Spleen (tissue), 11 donors: Measurements from ENCODE around the gene ATF6. TPM values are rescaled to one million over a fixed set of nuclear protein-coding genes. Genes with fewer than 3 reads are reported as not detected.
"Not testable (repeated sequence)": the region's sequence is repeated elsewhere in the genome, so short reads cannot be mapped to it uniquely, and the experiment has no call there.

ENCODE experiments used
- DNase-seq: peaks from one replicate; pipeline ENCODE4 v3.0.0-alpha.2; 2020
- H3K27ac ChIP-seq, 8 donors: fragments of 200-600 bp; sonication (generic) in 7 of 8; 1 replicate in 4 of 8; 2 replicates in 4 of 8; pipeline versions ENCODE4 v1.5.0 to v1.8.0; 2016 to 2021; ENCODE audit warnings: inconsistent platforms in 4 of 8, mild to moderate bottlenecking in 4 of 8, moderate library complexity in 1 of 8
- H3K27me3 ChIP-seq, 7 donors: fragments of 200-600 bp; sonication (generic) in 6 of 7; replicated peaks in 1 of 7; 1 replicate in 4 of 7; 2 replicates in 3 of 7; pipeline versions ENCODE4 v1.5.0 to v1.8.0; 2016 to 2021; ENCODE audit warnings: inconsistent platforms in 3 of 7, mild to moderate bottlenecking in 1 of 7
- H3K36me3 ChIP-seq, 6 donors: fragments of 200-600 bp; sonication (generic) in 5 of 6; 1 replicate in 4 of 6; 2 replicates in 2 of 6; pipeline versions ENCODE4 v1.5.0 to v1.8.0; 2016 to 2021; ENCODE audit warnings: inconsistent platforms in 2 of 6
- H3K4me1 ChIP-seq, 6 donors: fragments of 200-600 bp; sonication (generic) in 5 of 6; 1 replicate in 3 of 6; 2 replicates in 3 of 6; pipeline versions ENCODE4 v1.5.0 to v1.8.0; 2016 to 2021; ENCODE audit warnings: inconsistent platforms in 3 of 6
- H3K4me3 ChIP-seq, 8 donors: fragments of 200-600 bp; sonication (generic) in 7 of 8; 1 replicate in 4 of 8; 2 replicates in 4 of 8; pipeline versions ENCODE4 v1.5.0 to v1.8.0; 2016 to 2021; ENCODE audit warnings: inconsistent platforms in 4 of 8, mild to moderate bottlenecking in 4 of 8, moderate library complexity in 2 of 8
- H3K9me3 ChIP-seq, 8 donors: fragments of 200-600 bp; sonication (generic) in 7 of 8; 1 replicate in 4 of 8; 2 replicates in 4 of 8; pipeline versions ENCODE4 v1.5.0 to v1.8.0; 2016 to 2021; ENCODE audit warnings: inconsistent platforms in 4 of 8
- POLR2A ChIP-seq, 3 donors: fragments of 450-650 bp; IDR thresholded peaks; one replicate each; pipeline ENCODE4 v1.5.1; 2017; ENCODE audit warnings: antibody characterized with exemption in 3 of 3, mild to moderate bottlenecking in 1 of 3
- POLR2AphosphoS5 ChIP-seq, 3 donors: sonication (generic); formaldehyde crosslinking; IDR thresholded peaks; one replicate each; pipeline ENCODE4 v1.5.1; 2017; ENCODE audit warnings: antibody characterized with exemption in 3 of 3
- WGBS, 5 donors: extraction: QIAGEN DNeasy Blood & Tissue Kit in 3 of 5; methylation state at CpG; one replicate each; pipeline versions ENCODE4 v1.1.5 to v1.1.7; 2013 to 2018; 5-methylcytosine and 5-hydroxymethylcytosine counted together
- intact Hi-C: fragments of 100-400 bp; cut with DNase I; formaldehyde crosslinking; loops from one replicate; pipeline ENCODE4 v1.15.0; 2023; ENCODE audit warnings: low total_unique reads
- polyA plus RNA-seq, 3 donors: library from polyadenylated mRNA; stranded (reverse); fragments of 200-250 nt; gene quantifications; one replicate each; pipeline ENCODE4 v1.2.1, GENCODE V29; 2013
- total RNA-seq, 7 donors: library from RNA; depleted of rRNA in 3 of 7; stranded (reverse); fragments of >200 nt in 3 of 7; fragmentation: NEBNext Ultra II Directional in 4 of 7; extraction: Animal tissue kit (Norgen Biotek cat#: 25700) in 4 of 7; gene quantifications; one replicate each; pipeline versions ENCODE4 v1.1.0 to v1.2.1, GENCODE V29; 2016 to 2021
- TF ChIP-seq, protein P1 (sequence below), 11 experiments: fragments of 200-600 bp in 7 of 11; fragments of 450-650 bp in 4 of 11; sonication (generic) in 4 of 11; IDR thresholded peaks in 8 of 11; conservative IDR thresholded peaks in 3 of 11; 1 replicate in 7 of 11; 2 replicates in 4 of 11; pipeline versions ENCODE4 v1.4.0 to v1.8.0; 2016 to 2021; ENCODE audit warnings: antibody characterized with exemption in 11 of 11, inconsistent platforms in 4 of 11, mild to moderate bottlenecking in 1 of 11
- donor health status: healthy with polysubstance abuse.
- donor health status: DM: no; HTN: no; CAD: no; lungs with moderate emphysema.
- donor health status: DM: no; HTN: no; CAD: no.
- donor health status: Bipolar disorder and iron deficiency.
- donor health status: healthy.
- donor health status: DM: no; HTN: no; CAD: no.
- donor health status: DM: yes; HTN: yes; CAD: no.

The ATF6 gene
- total and polyA plus RNA-seq, 10 donors = 2.5 to 46.8 (median 33.0) TPM

DNA sequence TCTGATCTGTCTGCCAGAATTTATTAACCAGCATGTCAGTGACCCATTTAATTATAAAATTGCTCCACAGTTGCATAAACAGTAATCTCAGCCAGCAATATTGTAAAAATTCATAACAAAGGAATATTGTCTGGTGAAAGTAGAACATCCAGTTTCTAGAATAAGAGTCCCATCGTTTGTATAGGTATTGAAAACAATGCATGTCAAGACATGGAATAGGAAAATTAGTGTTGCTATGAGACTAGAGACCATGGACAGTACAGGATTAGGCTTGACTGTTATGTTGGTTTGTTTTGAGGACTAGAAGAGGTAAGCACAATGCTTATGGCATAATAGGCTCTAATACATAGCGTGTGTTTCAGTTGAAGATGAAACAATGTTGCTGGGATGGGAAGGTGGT, 37.1 kb downstream of the ATF6 start:
- WGBS, 5 donors = 92 to 98% (median 93%) methylated on average over 2 of the region's 2 CpGs
- TF ChIP-seq, protein P1, sequence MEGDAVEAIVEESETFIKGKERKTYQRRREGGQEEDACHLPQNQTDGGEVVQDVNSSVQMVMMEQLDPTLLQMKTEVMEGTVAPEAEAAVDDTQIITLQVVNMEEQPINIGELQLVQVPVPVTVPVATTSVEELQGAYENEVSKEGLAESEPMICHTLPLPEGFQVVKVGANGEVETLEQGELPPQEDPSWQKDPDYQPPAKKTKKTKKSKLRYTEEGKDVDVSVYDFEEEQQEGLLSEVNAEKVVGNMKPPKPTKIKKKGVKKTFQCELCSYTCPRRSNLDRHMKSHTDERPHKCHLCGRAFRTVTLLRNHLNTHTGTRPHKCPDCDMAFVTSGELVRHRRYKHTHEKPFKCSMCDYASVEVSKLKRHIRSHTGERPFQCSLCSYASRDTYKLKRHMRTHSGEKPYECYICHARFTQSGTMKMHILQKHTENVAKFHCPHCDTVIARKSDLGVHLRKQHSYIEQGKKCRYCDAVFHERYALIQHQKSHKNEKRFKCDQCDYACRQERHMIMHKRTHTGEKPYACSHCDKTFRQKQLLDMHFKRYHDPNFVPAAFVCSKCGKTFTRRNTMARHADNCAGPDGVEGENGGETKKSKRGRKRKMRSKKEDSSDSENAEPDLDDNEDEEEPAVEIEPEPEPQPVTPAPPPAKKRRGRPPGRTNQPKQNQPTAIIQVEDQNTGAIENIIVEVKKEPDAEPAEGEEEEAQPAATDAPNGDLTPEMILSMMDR (IDR thresholded peaks at IDR 0.05 in 8 of 11, conservative IDR thresholded peaks at IDR 0.05 in 3 of 11) = no peak
- no peak for TF ChIP-seq POLR2A (IDR thresholded peaks at IDR 0.05)
- no peak for TF ChIP-seq POLR2AphosphoS5 (IDR thresholded peaks at IDR 0.05)

GRCh38 chr1:161805399-161806197, 39.5 kb downstream of the ATF6 start:
- 88 to 90% (median 88%) methylated on average over 3 of the region's 3 CpGs for WGBS, 5 donors
- Histone ChIP-seq H3K36me3 (peaks cover 0 to 93% (median 33%) of the 10 kb centered on the region in 6 donors), H3K4me1 (peaks cover 0 to 3% (median 0%) of the 10 kb centered on the region in 6 donors), H3K9me3 (peaks cover 0 to 18% (median 12%) of the 10 kb centered on the region in 8 donors), H3K27ac (no peak overlapping the region), H3K4me3 (no peak overlapping the region), H3K27me3 (no peaks in the 10 kb centered on the region)
- intact Hi-C loops = no loop called here
- no peak for DNase-seq
- TF ChIP-seq POLR2A (IDR thresholded peaks at IDR 0.05) (no peak), POLR2AphosphoS5 (IDR thresholded peaks at IDR 0.05) (no peak)
- TF ChIP-seq, protein P1 (IDR thresholded peaks at IDR 0.05 in 8 of 11, conservative IDR thresholded peaks at IDR 0.05 in 3 of 11) = no peak

More for the DNA sequence above, 37.1 kb downstream of the ATF6 start:
- Histone ChIP-seq H3K4me3 (no peak overlapping the region), H3K4me1 (peaks cover 0 to 3% (median 0%) of the 10 kb centered on the region in 6 donors), H3K27me3 (no peaks in the 10 kb centered on the region), H3K9me3 (no peaks in the 10 kb centered on the region), H3K27ac (no peak overlapping the region), H3K36me3 (peaks cover 0 to 93% (median 42%) of the 10 kb centered on the region in 6 donors)
- no peak for DNase-seq
- intact Hi-C loops = no loop called here

DNA sequence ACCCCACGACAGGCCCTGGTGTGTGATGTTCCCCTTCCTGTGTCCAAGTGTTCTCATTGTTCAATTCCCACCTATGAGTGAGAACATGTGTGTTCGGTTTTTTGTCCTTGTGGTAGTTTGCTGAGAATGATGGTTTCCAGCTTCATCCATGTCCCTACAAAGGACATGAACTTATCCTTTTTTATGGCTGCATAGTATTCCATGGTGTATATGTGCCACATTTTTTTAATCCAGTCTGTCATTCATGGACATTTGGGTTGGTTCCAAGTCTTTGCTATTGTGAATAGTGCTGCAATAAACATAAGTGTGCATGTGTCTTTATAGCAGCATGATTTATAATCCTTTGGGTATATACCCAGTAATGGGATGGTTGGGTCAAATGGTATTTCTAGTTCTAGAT, 43.1 kb downstream of the ATF6 start:
- 95 to 100% (median 100%) methylated on average over 2 of the region's 2 CpGs for WGBS, 5 donors

DNA sequence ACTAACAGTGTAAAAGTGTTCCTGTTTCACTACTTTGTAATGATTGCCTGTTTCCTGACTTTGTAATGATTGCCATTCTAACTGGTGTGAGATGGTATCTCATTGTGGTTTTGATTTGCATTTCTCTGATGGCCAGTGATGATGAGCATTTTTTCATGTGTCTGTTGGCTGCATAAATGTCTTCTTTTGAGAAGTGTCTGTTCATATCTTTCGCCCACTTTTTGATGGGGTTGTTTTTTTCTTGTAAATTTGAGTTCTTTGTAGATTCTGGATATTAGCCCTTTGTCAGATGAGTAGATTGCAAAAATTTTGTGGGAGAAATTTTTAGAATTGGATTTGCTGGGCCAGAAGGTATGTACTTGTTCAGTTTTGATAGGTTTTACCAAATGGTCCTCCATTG, 43.5 kb downstream of the ATF6 start:
- peaks cover 0 to 22% (median 15%) of the 10 kb centered on the region in 8 donors for H3K9me3 ChIP-seq
- H3K4me1 ChIP-seq, DNase-seq, H3K4me3 ChIP-seq, H3K27ac ChIP-seq, intact Hi-C loops, H3K27me3 ChIP-seq: not testable (repeated sequence)
- H3K36me3 ChIP-seq = peaks cover 0 to 93% (median 20%) of the 10 kb centered on the region in 6 donors
- 77 to 100% (median 90%) methylated on average over 1 of the region's 1 CpG for WGBS, 5 donors

More for the DNA sequence above, 43.1 kb downstream of the ATF6 start:
- H3K9me3 ChIP-seq = peaks cover 0 to 22% (median 15%) of the 10 kb centered on the region in 8 donors
- DNase-seq, H3K4me1 ChIP-seq, H3K4me3 ChIP-seq, H3K27ac ChIP-seq, intact Hi-C loops, H3K27me3 ChIP-seq: not testable (repeated sequence)
- peaks cover 0 to 93% (median 20%) of the 10 kb centered on the region in 6 donors for H3K36me3 ChIP-seq

- intact Hi-C loops = no loop called here
- peaks cover 0 to 3% (median 0%) of the 10 kb centered on the region in 6 donors for H3K4me1 ChIP-seq
- TF ChIP-seq POLR2A (IDR thresholded peaks at IDR 0.05) (no peak), POLR2AphosphoS5 (IDR thresholded peaks at IDR 0.05) (no peak)
- TF ChIP-seq, protein P1 (IDR thresholded peaks at IDR 0.05 in 8 of 11, conservative IDR thresholded peaks at IDR 0.05 in 3 of 11) = no peak
- no peak for DNase-seq
- peaks cover 0 to 95% (median 22%) of the 10 kb centered on the region in 6 donors for H3K36me3 ChIP-seq
- no peak overlapping the region for H3K4me3 ChIP-seq
- peaks cover 0 to 22% (median 15%) of the 10 kb centered on the region in 8 donors for H3K9me3 ChIP-seq
- 96 to 98% (median 97%) methylated on average over 3 of the region's 3 CpGs for WGBS, 5 donors
- no peaks in the 10 kb centered on the region for H3K27me3 ChIP-seq
- no peak overlapping the region for H3K27ac ChIP-seq
These were observed 44.7 kb downstream of the ATF6 start for GRCh38 chr1:161810780-161811179.
